Fibroblast of lung (primary cell): ENCODE measurements around the gene CAPRIN1.

Experiments
- EZH2 ChIP-seq: IDR thresholded peaks from 2 replicates; pipeline ENCODE4 v1.5.1; 2012; ENCODE audit warnings: low read length, control low read depth, mild to moderate bottlenecking; ENCODE audit errors: missing control alignments
- TF ChIP-seq, protein P1 (sequence below), 2 donors: IDR thresholded peaks in 1 of 2; conservative IDR thresholded peaks in 1 of 2; 1 replicate in 1 of 2; 2 replicates in 1 of 2; pipeline ENCODE4 v1.5.1; 2011 to 2012; ENCODE audit warnings: low read length in 2 of 2, control low read depth in 1 of 2, inconsistent platforms in 1 of 2, low read depth in 1 of 2, mild to moderate bottlenecking in 1 of 2

GRCh38 chr11:34132261-34132965 lies 80.9 kb downstream of the CAPRIN1 start:
- TF ChIP-seq EZH2 = no peak
- TF ChIP-seq, protein P1, sequence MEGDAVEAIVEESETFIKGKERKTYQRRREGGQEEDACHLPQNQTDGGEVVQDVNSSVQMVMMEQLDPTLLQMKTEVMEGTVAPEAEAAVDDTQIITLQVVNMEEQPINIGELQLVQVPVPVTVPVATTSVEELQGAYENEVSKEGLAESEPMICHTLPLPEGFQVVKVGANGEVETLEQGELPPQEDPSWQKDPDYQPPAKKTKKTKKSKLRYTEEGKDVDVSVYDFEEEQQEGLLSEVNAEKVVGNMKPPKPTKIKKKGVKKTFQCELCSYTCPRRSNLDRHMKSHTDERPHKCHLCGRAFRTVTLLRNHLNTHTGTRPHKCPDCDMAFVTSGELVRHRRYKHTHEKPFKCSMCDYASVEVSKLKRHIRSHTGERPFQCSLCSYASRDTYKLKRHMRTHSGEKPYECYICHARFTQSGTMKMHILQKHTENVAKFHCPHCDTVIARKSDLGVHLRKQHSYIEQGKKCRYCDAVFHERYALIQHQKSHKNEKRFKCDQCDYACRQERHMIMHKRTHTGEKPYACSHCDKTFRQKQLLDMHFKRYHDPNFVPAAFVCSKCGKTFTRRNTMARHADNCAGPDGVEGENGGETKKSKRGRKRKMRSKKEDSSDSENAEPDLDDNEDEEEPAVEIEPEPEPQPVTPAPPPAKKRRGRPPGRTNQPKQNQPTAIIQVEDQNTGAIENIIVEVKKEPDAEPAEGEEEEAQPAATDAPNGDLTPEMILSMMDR (conservative IDR thresholded peaks at IDR 0.05 in 1 of 2, IDR thresholded peaks at IDR 0.05 in 1 of 2; ENCODE audit: low read depth in 1 of 2, low read length in 2 of 2) = no peak
